Measurements from ENCODE around the gene AUTS2. TPM values are rescaled to one million over a fixed set of nuclear protein-coding genes. Genes with fewer than 3 reads are reported as not detected.

The AUTS2 gene
- total RNA-seq, 1 experiment from 2014 or later = not detected

DNA sequence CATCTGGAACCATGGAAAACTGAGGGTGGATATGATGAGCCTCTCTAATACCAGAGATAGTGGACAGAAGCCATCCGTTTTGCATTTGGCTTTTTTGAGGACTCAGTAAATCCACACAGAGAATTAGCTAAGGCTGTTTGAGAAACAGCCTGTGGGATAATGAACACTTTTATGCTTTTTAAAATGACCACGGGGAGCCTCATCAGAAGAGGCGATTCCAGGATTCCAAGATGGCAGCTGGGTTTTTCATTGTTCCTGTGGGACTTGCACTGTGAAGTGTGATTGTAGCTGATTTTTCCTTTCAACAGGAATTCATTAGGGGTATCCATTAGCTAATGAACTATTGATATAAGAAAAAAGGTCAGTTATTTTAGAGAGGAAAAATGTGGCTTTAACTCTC is 353.2 kb downstream of the AUTS2 start:
- TF ChIP-seq, protein P1, sequence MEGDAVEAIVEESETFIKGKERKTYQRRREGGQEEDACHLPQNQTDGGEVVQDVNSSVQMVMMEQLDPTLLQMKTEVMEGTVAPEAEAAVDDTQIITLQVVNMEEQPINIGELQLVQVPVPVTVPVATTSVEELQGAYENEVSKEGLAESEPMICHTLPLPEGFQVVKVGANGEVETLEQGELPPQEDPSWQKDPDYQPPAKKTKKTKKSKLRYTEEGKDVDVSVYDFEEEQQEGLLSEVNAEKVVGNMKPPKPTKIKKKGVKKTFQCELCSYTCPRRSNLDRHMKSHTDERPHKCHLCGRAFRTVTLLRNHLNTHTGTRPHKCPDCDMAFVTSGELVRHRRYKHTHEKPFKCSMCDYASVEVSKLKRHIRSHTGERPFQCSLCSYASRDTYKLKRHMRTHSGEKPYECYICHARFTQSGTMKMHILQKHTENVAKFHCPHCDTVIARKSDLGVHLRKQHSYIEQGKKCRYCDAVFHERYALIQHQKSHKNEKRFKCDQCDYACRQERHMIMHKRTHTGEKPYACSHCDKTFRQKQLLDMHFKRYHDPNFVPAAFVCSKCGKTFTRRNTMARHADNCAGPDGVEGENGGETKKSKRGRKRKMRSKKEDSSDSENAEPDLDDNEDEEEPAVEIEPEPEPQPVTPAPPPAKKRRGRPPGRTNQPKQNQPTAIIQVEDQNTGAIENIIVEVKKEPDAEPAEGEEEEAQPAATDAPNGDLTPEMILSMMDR (IDR thresholded peaks at IDR 0.05; ENCODE audit: unreplicated experiment) = no peak
- H3K9me3 Mint-ChIP-seq (ENCODE audit: low read depth, unreplicated experiment) = no peaks in the 10 kb centered on the region
- CTCF ChIA-PET = no interaction called here
- H3K4me3 Mint-ChIP-seq (ENCODE audit: low read depth, unreplicated experiment) = no peak overlapping the region
- intact Hi-C loops (cut with micrococcal nuclease; ENCODE audit: unreplicated experiment) = no loop called here
- no peaks in the 10 kb centered on the region for H3K4me1 Mint-ChIP-seq (ENCODE audit: low read depth, unreplicated experiment)
- H3K27me3 Mint-ChIP-seq (ENCODE audit: unreplicated experiment) = no peaks in the 10 kb centered on the region
- no peak overlapping the region for H3K27ac Mint-ChIP-seq (ENCODE audit: unreplicated experiment)
- DNase-seq = no peak
- no TSS peak for BruUV-seq (replicated peaks)
- H3K36me3 Mint-ChIP-seq (ENCODE audit: insufficient read depth, unreplicated experiment) = no peaks in the 10 kb centered on the region

DNA sequence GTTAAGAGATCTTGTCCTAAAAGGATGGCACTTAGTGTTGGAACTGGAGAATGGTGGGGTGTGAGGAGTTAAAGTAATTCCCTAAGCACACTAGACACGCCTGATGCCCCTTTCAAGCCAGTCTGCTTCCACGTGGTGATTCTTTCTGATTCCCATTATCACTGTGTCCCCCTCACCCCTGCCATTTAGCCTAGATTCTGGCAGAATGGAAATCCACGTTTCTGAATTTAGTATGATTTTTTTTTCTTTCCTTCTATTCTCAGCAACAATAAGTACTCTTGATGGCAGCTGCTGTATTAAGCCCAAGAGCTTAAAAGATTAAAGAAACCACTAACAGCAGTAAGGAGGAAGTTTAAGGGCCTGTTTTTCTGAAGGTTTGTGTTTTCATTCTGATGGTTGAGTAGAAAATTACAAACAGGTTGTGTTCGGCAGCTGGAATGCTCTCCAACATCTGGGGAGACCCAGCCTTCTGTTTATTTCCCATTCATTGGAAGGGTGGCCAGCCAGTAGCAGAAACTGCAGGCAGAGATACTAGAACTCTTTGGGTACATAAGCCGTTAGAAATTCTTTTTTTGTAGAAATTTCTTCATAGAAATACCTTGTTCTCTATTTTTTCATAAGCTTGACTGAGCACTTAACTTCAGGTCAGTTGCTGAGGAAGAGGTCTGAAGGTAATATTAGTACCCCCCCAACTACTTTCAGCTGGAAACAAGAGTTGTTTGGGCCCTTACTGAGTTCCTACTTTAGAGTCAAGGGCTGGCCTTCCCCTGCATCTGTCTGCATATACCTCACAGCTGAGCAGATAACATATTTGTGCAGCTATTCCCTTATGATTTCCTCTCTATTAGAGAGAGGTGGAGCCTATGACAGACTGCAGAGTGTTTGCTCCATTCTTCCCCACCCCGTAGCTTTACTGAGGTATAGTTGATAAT is 355.1 kb downstream of the AUTS2 start:
- Mint-ChIP-seq H3K27ac (ENCODE audit: unreplicated experiment) (no peak overlapping the region), H3K4me1 (ENCODE audit: low read depth, unreplicated experiment) (no peaks in the 10 kb centered on the region), H3K27me3 (ENCODE audit: unreplicated experiment) (no peaks in the 10 kb centered on the region), H3K4me3 (ENCODE audit: low read depth, unreplicated experiment) (no peak overlapping the region), H3K9me3 (ENCODE audit: low read depth, unreplicated experiment) (no peaks in the 10 kb centered on the region), H3K36me3 (ENCODE audit: insufficient read depth, unreplicated experiment) (no peaks in the 10 kb centered on the region)
- TF ChIP-seq, protein P1 (IDR thresholded peaks at IDR 0.05; ENCODE audit: unreplicated experiment) = no peak
- CTCF ChIA-PET = no interaction called here
- intact Hi-C loops (cut with micrococcal nuclease; ENCODE audit: unreplicated experiment) = no loop called here
- BruUV-seq (replicated peaks) = no TSS peak
- no peak for DNase-seq

DNA sequence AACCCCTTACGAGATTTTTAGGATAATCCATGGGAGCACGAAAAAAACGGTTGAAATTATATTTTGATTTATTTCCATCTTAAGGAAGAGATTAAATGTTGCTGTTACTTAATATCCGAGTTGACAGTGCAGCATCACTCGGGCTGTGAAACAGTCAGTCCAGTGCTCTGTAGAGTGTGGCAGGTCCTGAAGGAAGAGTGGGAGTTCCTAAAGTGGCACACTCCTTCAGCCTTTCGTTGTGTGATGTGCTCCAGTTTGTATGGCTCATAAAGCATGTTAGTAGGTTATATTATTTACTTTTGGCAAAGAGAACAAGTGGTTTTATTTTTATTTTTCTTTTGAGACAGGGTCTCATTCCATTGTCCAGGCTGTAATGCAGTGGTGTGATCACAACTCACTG is 358.3 kb downstream of the AUTS2 start:
- no peak overlapping the region for H3K27ac Mint-ChIP-seq (ENCODE audit: unreplicated experiment)
- H3K27me3 Mint-ChIP-seq (ENCODE audit: unreplicated experiment) = no peaks in the 10 kb centered on the region
- H3K4me1 Mint-ChIP-seq (ENCODE audit: low read depth, unreplicated experiment) = no peaks in the 10 kb centered on the region
- TF ChIP-seq, protein P1 (IDR thresholded peaks at IDR 0.05; ENCODE audit: unreplicated experiment) = no peak
- CTCF ChIA-PET = no interaction called here
- intact Hi-C loops (cut with micrococcal nuclease; ENCODE audit: unreplicated experiment) = no loop called here
- no peak for DNase-seq
- no peaks in the 10 kb centered on the region for H3K36me3 Mint-ChIP-seq (ENCODE audit: insufficient read depth, unreplicated experiment)
- no TSS peak for BruUV-seq (replicated peaks)
- H3K9me3 Mint-ChIP-seq (ENCODE audit: low read depth, unreplicated experiment) = no peaks in the 10 kb centered on the region
- no peak overlapping the region for H3K4me3 Mint-ChIP-seq (ENCODE audit: low read depth, unreplicated experiment)

DNA sequence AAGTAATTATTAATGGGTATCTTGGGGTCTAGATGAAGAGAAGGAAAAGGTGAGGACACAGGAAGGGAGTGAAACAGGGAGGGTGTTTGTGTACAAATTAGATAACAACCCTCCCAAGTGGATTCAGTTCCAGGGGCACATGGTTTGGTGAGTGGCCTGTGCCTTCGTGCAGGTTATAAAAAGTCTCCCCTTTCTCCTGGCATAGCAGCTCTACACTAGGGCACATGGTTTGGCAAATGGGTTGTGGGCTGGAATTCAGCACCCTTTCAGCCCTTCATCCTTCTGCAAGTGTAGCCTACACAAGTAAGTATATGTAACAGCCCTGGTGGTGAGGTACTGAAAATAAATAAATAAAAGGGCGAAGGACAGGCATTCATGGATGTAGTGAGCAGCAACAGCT is 359.4 kb downstream of the AUTS2 start:
- H3K27me3 Mint-ChIP-seq (ENCODE audit: unreplicated experiment) = no peaks in the 10 kb centered on the region
- DNase-seq = no peak

More for the DNA sequence above, 359.4 kb downstream of the AUTS2 start:
- Mint-ChIP-seq H3K9me3 (ENCODE audit: low read depth, unreplicated experiment) (peaks cover 2% of the 10 kb centered on the region), H3K4me3 (ENCODE audit: low read depth, unreplicated experiment) (no peak overlapping the region), H3K4me1 (ENCODE audit: low read depth, unreplicated experiment) (no peaks in the 10 kb centered on the region), H3K27ac (ENCODE audit: unreplicated experiment) (no peak overlapping the region), H3K36me3 (ENCODE audit: insufficient read depth, unreplicated experiment) (no peaks in the 10 kb centered on the region)
- intact Hi-C loops (cut with micrococcal nuclease; ENCODE audit: unreplicated experiment) = no loop called here
- TF ChIP-seq, protein P1 (IDR thresholded peaks at IDR 0.05; ENCODE audit: unreplicated experiment) = no peak
- CTCF ChIA-PET = no interaction called here
- no TSS peak for BruUV-seq (replicated peaks)
